Measurements from ENCODE around the gene HOXB1.
A peak's percentile ranks its signal among the peaks of the same experiment; 100 is the strongest.
"Not testable (repeated sequence)": the region's sequence is repeated elsewhere in the genome, so short reads cannot be mapped to it uniquely, and the experiment has no call there.

HOXB1 gene

DNA sequence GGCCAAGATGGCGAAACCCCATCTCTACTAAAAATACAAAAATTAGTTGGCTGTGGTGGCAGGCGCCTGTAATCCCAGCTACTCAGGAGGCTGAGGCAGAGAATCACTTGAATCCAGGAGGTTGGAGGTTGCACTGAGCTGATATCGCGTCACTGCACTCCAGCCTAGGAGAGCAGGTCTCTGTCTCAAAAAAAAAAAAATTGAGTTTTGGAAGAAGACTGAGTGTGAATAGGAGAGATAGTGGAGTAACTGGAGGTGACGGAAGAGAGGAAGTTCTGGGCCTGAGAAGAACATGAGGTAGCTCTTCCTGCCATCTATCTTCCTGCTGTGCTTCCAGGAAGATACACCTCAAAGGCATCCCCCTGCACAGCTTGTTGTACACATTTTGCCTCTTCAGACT lies 11.4 kb downstream of the HOXB1 start:
- DNase-seq (ENCODE audit: low read depth, low spot score), result no peak

DNA sequence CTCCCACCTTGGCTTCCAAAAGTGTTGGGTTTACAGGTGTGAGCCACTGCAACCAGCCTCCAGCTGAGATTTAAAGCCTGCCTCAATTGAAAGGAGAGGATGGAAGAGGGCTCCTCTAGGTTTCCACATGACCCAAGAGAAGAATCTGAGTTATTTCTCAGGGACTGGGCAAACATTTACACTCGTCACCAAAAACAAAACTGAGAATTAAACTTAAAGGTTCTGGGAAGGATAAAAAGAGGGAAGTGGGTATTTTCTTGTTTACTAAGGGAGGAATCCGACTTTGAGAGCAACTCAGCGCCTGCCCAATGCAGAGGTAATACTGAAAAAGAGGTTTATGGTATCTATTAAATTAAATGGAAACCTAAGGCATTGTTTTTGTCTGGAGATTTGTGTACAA lies 13.3 kb downstream of the HOXB1 start:
- DNase-seq (ENCODE audit: low read depth, low spot score), result no peak

GRCh38 chr17:48515925-48516900 lies 14.6 kb downstream of the HOXB1 start:
- DNase-seq (ENCODE audit: low read depth, low spot score), result no peak

GRCh38 chr17:48514477-48514876 lies 16.3 kb downstream of the HOXB1 start:
- DNase-seq (ENCODE audit: low read depth, low spot score), result no peak

- no peak for DNase-seq (ENCODE audit: low read depth, low spot score)
Observed at GRCh38 chr17:48513666-48514455, 16.9 kb downstream of the HOXB1 start.

DNA sequence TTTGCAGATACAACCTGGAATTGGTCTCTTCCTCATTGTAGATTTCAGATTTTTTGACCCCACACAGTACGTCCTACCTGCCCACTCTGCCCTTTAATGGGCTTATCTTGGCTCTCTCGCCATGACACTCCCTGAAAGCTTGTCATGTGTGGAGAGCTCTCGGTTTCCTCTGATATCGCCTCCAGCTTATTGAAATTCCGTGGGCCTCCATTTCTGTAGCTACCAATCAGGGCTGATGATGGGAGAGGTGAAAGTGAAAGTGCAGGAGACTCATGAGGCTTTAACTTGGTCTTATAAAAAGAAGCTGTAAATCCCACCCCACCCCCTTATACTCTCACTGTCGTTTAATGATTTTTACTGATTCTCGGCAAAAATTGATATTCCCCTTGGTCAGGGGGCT lies 17.7 kb downstream of the HOXB1 start:
- no peak for DNase-seq (ENCODE audit: low read depth, low spot score)

GRCh38 chr17:48510761-48511604 lies 19.8 kb downstream of the HOXB1 start:
- DNase-seq (ENCODE audit: low read depth, low spot score), result no peak

- no peak for DNase-seq (ENCODE audit: low read depth, low spot score)
Observed at GRCh38 chr17:48510381-48510760, 20.4 kb downstream of the HOXB1 start.

DNA sequence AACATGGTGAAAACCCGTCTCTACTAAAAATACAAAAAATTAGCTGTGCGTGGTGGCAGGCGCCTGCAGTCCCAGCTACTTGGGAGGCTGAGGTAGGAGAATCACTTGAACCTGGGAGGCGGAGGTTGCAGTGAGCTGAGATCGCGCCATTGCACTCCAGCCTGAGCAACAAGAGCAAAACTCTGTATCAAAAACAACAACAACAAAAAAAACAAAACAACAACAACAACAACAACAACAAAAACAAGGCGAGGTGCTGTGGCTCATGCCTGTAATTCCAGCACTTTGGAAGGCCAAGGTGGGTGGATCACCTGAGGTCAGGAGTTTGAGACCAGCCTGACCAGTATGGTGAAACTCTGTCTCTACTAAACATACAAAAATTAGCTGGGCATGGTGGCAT lies 21.1 kb downstream of the HOXB1 start:
- DNase-seq (ENCODE audit: low read depth, low spot score), result not testable (repeated sequence)

DNA sequence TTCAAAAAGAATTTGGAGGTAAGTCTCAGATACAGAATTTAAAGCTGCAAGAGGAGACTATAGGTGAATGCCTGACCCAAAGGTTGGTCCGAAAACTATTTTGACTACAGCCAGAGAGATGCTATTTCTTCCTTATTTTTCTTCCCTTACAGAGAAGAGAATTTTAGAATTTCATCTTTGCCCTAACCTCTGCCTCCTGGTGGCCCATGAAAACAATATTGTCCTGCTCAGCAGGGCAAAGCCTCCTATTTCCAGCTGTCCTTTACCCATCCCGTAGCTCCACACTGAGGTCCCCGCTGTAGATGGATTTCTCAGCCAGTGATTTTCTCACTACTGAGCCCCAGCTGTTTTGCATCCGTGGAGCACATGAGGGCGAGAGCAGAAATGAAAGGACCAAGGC lies 24.6 kb downstream of the HOXB1 start:
- no peak for DNase-seq (ENCODE audit: low read depth, low spot score)

DNA sequence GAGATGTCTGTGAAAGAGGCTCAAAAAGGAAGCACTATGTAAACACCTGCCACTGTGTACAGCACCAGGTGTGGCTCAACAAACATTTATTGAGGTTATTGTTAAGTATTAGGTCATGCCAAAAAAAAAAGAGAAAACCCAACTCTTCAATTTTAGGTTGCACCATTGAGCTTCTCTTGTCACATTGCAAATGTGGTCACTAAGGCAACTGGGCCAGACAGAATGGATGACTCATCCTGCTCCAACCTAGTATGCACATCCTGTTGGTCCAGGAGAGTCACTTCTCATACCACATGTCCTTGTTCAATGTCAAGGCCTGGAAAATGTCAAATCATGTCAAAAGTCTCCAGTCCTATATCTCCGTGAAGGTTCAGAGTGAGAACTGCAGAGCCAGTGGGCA lies 25.0 kb downstream of the HOXB1 start:
- no peak for DNase-seq (ENCODE audit: low read depth, low spot score)

DNA sequence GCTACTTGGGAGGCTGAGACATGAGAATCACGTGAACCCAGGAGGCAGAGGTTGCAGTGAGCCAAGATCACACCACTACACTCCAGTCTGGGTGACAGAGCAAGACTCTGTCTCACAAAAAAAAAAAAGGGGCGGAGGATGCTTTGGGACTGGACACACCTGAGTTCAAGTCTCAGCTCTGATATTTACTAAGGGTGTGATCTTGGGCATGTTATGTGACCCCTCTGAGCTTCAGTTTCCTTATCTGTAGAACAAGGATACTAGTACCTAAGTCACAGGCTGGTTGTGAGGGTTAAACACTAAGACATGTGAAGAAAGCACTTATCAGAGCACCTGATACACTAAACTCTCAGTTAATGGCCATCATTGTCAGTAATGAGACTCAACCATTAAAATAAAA lies 25.9 kb downstream of the HOXB1 start:
- no peak for DNase-seq (ENCODE audit: low read depth, low spot score)

DNA sequence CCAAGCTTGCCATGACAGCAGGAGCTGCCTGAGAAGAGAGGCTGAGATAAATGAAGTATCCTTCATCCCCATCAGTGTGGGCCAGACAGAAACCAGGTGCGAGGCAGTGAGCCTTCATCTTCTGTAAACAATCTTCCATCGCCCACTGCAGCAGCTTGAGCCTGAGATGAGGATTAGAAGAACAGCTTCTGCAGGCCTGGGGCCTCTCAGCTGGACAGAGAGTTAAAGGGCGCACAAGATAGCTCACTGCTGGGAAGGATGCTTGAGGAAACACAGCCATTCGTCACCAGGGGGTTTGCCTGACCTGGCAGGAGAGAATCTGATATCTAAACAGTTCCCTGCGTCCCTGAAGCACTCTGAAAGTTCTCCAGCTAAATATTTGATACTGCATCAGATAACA lies 27.1 kb downstream of the HOXB1 start:
- peak; percentile 91 for DNase-seq (ENCODE audit: low read depth, low spot score)

GRCh38 chr17:48502901-48503300 lies 27.9 kb downstream of the HOXB1 start:
- no peak for DNase-seq (ENCODE audit: low read depth, low spot score)

DNA sequence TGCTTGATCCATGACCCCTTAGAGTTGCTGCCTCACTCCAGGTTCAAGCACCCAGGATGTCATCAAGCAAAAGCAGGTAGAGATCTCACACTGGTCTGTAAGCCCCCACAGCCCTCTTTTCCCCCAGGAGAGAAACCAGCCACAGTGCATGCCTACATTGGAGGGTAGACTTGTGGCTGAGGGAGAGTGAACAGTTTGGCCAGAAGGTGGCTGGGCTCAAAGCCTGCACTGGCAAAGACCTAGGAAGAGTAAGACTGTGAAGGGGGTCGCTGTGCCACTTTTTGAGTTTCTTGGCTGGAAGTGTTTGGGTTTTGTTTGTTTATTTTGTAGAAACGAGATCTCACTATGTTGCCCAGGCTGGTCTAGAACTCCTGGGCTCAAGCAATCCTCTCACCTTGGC lies 28.5 kb downstream of the HOXB1 start:
- no peak for DNase-seq (ENCODE audit: low read depth, low spot score)

GRCh38 chr17:48500435-48501426 lies 30.1 kb downstream of the HOXB1 start:
- DNase-seq (ENCODE audit: low read depth, low spot score), result peak; percentile 84

DNA sequence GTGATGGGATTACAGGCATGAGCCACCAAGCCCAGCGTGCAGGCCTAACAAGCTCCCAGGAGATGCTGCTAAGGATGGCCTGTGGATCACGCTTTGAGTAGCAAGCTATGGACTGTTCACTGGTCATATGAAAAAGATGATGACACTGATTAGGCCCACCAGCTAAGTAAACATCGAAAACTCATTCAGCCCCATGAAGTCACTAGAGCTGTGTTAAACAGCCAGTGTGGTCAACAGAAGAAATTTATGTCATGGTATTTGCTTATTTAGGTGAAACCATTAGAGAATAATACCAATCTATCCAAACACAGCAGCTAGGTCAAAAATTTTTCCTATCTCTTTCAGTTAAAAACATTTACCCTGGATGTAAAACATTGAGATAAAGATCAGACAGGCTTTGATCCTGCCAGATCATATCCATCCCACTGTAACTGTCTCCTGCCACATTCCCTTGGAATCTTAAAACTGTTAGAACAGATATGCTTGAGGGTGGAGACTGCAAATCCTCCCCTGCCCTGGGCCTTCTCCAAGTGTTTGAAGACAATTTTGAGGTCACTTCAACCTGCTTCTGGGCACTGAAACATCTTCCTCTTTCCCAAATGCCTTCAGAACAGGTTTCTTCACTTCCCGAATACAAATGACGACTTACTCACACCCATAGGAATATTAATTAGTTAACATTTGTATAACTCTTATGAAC lies 30.9 kb downstream of the HOXB1 start:
- no peak for DNase-seq (ENCODE audit: low read depth, low spot score)

DNA sequence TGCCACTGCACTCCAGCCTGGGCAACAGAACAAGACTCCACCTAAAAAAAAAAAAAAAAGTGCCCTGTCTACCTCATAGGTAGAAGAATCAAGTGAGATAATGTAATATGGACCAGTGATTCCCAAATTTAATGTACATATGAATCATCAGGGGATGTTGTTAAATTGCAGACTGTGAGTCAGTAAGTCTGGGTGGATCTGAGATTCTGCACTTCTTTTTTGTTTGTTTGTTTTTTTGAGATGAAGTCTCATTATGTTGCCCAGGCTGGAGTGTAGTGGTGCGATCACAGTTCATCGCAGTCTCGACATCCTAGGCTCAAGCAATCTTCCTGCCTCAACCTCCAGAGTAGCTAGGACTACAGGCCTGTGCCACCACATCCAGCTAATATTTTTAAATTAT lies 31.6 kb downstream of the HOXB1 start:
- no peak for DNase-seq (ENCODE audit: low read depth, low spot score)

DNA sequence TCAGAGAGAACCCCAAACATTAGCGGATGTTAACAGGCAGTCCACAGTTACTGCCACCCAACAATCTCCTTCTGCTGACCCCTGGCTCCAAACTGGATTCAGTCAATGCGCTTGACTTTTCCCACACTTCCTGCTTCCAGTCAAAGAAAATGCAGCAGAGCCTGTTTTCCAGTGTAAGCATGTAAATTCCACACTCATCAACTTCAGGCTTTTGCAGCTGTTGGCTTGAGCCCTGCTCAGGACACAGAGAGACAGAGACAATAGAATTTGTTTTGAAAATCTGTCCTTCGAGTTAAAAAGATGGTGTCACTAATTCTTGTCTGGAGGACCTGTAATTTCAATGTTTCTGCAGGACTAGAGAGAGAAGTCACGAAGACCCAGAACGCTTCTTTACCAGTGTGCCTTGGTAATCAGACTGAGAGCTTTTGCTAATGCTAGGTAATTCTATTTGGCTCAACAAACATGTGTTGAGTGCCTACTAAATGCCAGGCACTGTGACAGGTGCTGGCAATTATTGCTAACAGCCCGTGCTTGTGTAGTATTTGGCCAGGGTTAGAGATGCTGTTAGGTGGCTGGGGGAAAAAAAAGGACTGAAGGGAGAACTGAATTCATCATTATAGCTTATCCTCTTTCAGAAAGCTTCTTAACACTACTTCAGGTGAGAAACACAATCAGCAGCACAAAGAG lies 32.5 kb downstream of the HOXB1 start:
- peak; percentile 74 for DNase-seq (ENCODE audit: low read depth, low spot score)
